ENCODE data around the gene ZNF143. TPM values are rescaled to one million over a fixed set of nuclear protein-coding genes. Genes with fewer than 3 reads are reported as not detected.
"Not testable (repeated sequence)": the region's sequence is repeated elsewhere in the genome, so short reads cannot be mapped to it uniquely, and the experiment has no call there.

Gene ZNF143
- total RNA-seq, 2 donors from 2014 or later: 15.8 to 20.1 TPM

GRCh38 chr11:9448576-9449352 is 12.0 kb upstream of the ZNF143 start:
- no peaks in the 10 kb centered on the region for H3K9me3 ChIP-seq
- DNase-seq: no peak
- H3K27ac ChIP-seq: no peak overlapping the region
- peaks cover 0 to 3% of the 10 kb centered on the region in 2 donors for H3K36me3 ChIP-seq (replicated peaks in 1 of 2; ENCODE audit: insufficient read depth in 1 of 2, low read depth in 2 of 2)
- H3K4me1 ChIP-seq: no peaks in the 10 kb centered on the region
- no peak for TF ChIP-seq CTCF (IDR thresholded peaks at IDR 0.05)
- TF ChIP-seq POLR2A (IDR thresholded peaks at IDR 0.05): no peak
- intact Hi-C loops (cut with DNase I): no loop called here
- no peak for ATAC-seq
- 96 to 97% methylated on average over 9 of the region's 9 CpGs for WGBS, 2 donors
- H3K4me3 ChIP-seq: no peak overlapping the region
- no peaks in the 10 kb centered on the region for H3K27me3 ChIP-seq

GRCh38 chr11:9452023-9452422 is 8.8 kb upstream of the ZNF143 start:
- 85 to 89% methylated on average over 7 of the region's 7 CpGs for WGBS, 2 donors
- H3K36me3 ChIP-seq (replicated peaks in 1 of 2; ENCODE audit: insufficient read depth in 1 of 2, low read depth in 2 of 2); DNase-seq; H3K4me1 ChIP-seq; ATAC-seq; H3K9me3 ChIP-seq; intact Hi-C loops (cut with DNase I); H3K27me3 ChIP-seq; H3K4me3 ChIP-seq; H3K27ac ChIP-seq: not testable (repeated sequence)

- DNase-seq (no peak), ATAC-seq (no peak)
- peaks cover 6% of the 10 kb centered on the region for H3K4me1 ChIP-seq
- H3K36me3 ChIP-seq (replicated peaks in 1 of 2; ENCODE audit: insufficient read depth in 1 of 2, low read depth in 2 of 2): no peaks in the 10 kb centered on the region
- no peak overlapping the region for H3K4me3 ChIP-seq
- H3K27me3 ChIP-seq: no peaks in the 10 kb centered on the region
- H3K27ac ChIP-seq: no peak overlapping the region
- intact Hi-C loops (cut with DNase I): no loop called here
- 85% methylated on average over 5 of the region's 5 CpGs for WGBS, 2 donors
- H3K9me3 ChIP-seq: no peaks in the 10 kb centered on the region
- TF ChIP-seq CTCF (IDR thresholded peaks at IDR 0.05): no peak
- TF ChIP-seq POLR2A (IDR thresholded peaks at IDR 0.05): no peak
Observed at GRCh38 chr11:9455722-9456121, 5.1 kb upstream of the ZNF143 start.

GRCh38 chr11:9459667-9460321 is 1.0 kb upstream of the ZNF143 start:
- Histone ChIP-seq H3K27me3 (no peaks in the 10 kb centered on the region), H3K4me1 (peaks cover 26% of the 10 kb centered on the region), H3K4me3 (peak overlapping the region; percentile 20 to 84), H3K9me3 (no peaks in the 10 kb centered on the region), H3K36me3 (replicated peaks in 1 of 2; ENCODE audit: insufficient read depth in 1 of 2, low read depth in 2 of 2) (no peaks in the 10 kb centered on the region), H3K27ac (peak overlapping the region; percentile 96 to 99 (median 98))
- peak in 3 of 4 donors; percentile 12 to 33 (median 23) for DNase-seq
- intact Hi-C loops (cut with DNase I): no loop called here
- TF ChIP-seq CTCF (IDR thresholded peaks at IDR 0.05) (peak in 1 of 7 experiments; percentile 5), POLR2A (IDR thresholded peaks at IDR 0.05) (no peak)
- ATAC-seq: no peak
- 1 to 2% methylated on average over 23 of the region's 23 CpGs for WGBS, 2 donors

- Histone ChIP-seq H3K4me3 (peak overlapping the region; percentile 44 to 66), H3K36me3 (replicated peaks in 1 of 2; ENCODE audit: insufficient read depth in 1 of 2, low read depth in 2 of 2) (no peaks in the 10 kb centered on the region), H3K9me3 (no peaks in the 10 kb centered on the region), H3K27ac (peak overlapping the region; percentile 89 to 99 (median 96)), H3K27me3 (no peaks in the 10 kb centered on the region), H3K4me1 (peaks cover 26% of the 10 kb centered on the region)
- intact Hi-C loops (cut with DNase I): no loop called here
- 0% methylated on average over 22 to 57 of the region's 57 CpGs for WGBS, 2 donors
- peak; percentile 84 to 90 (median 86) for DNase-seq
- ATAC-seq: peak; percentile 62
- TF ChIP-seq CTCF (IDR thresholded peaks at IDR 0.05) (no peak), POLR2A (IDR thresholded peaks at IDR 0.05) (peak; percentile 91 to 96 (median 95))
Observed at GRCh38 chr11:9461063-9461759, 399 bp downstream of the ZNF143 start.
